Skin epidermis (tissue), 12 donors: ENCODE data around the gene RHEB.

Experiments used
- H3K27ac ChIP-seq, 21 experiments: fragments of 200-600 bp; sonication (generic) in 11 of 21; one replicate each; pipeline ENCODE4 v1.5.0; 2020; ENCODE audit warnings: mild to moderate bottlenecking in 3 of 21, inconsistent platforms in 2 of 21, moderate library complexity in 2 of 21
- H3K4me3 ChIP-seq, 7 experiments: fragments of 200-600 bp; sonication (generic) in 2 of 7; one replicate each; pipeline ENCODE4 v1.5.0; 2020; ENCODE audit warnings: inconsistent platforms in 2 of 7, mild to moderate bottlenecking in 2 of 7, moderate library complexity in 1 of 7

Gene RHEB

GRCh38 chr7:151482883-151483710 is 36.6 kb downstream of the RHEB start:
- Histone ChIP-seq H3K4me3 (no peak overlapping the region), H3K27ac (no peak overlapping the region)

DNA sequence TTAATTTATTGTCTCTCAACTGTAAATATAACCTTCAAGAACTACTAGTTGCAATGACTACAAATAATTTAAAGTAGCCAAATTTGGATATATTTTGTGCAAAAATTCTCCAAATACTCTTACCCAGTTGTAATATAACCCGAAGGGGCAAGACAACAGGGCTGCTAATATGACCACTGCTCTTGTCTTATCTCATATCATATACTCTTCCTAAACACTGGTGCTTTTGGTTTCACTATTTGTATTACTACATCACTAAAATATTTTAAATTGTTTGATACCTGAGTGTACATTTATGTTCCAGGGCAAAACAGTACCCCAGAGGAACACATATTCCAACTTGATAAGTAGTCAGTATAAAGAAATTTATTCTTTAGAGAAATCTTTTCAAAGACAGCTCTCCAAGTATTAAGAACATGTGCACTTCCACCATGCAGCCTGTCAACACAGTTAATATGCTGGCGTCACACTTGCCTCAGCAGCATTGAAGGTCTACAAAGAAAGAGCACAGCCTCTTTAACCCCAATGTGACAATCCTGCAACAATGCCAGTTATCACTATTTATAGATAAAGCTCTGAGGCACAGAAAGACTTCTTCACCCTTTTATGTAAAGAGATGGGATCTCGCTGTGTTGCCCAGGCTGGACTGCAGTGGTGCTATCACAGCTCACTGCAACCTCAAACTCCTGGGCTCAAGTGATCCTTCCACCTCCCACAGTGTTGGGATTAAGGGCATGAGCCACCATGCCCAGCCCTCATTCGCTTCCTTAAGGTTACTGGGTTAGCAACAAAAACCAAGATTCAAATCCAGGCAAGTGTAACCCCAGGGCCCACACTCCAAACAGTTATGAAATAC is 37.8 kb downstream of the RHEB start:
- H3K27ac ChIP-seq: no peak overlapping the region
- no peak overlapping the region for H3K4me3 ChIP-seq

GRCh38 chr7:151477867-151478266 is 41.8 kb downstream of the RHEB start:
- Histone ChIP-seq H3K4me3 (no peak overlapping the region), H3K27ac (no peak overlapping the region)

DNA sequence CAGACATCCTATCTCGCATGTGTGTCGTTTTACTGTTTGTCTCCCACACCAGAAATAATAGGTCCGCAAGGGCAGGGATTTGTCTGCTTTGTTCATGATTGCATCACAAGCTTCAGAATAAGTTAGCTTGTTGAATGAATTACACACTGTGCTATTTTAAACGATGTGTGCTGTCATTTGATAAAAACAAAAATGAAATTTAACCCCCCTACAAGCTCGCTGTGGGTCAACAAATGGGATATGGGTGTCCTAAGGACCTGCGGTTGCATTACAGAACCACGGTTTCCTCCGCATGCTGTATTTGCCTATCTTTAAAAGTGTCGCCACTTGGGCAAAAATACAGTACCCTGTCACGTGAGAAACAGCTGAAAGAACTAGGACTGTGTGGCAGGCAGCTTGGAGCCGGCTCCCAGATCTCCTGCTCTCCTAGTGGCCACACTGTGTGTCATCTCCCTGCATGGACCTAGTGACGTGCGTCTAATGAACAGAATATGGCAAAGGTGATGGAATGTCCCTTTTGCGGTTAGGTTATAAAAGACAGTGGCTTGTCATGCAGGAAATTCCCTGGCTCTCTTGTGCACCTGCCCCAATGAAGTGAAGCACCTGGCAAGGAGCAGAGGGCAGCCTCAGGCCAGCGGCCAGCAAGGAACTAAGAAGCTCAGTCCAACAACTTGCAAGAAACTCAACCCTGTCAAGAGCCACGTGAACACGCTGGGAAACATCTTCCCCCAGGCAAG is 46.9 kb downstream of the RHEB start:
- H3K27ac ChIP-seq: no peak overlapping the region
- H3K4me3 ChIP-seq: no peak overlapping the region

- Histone ChIP-seq H3K27ac (no peak overlapping the region), H3K4me3 (no peak overlapping the region)
Observed at GRCh38 chr7:151470711-151471110, 49.0 kb downstream of the RHEB start.

GRCh38 chr7:151469281-151469680 is 50.4 kb downstream of the RHEB start:
- Histone ChIP-seq H3K4me3 (no peak overlapping the region), H3K27ac (peak overlapping the region in 1 of 21 experiments; percentile 0)

GRCh38 chr7:151468217-151469018 is 51.3 kb downstream of the RHEB start:
- Histone ChIP-seq H3K27ac (peak overlapping the region in 3 of 21 experiments; percentile 6 to 31 (median 22)), H3K4me3 (no peak overlapping the region)

DNA sequence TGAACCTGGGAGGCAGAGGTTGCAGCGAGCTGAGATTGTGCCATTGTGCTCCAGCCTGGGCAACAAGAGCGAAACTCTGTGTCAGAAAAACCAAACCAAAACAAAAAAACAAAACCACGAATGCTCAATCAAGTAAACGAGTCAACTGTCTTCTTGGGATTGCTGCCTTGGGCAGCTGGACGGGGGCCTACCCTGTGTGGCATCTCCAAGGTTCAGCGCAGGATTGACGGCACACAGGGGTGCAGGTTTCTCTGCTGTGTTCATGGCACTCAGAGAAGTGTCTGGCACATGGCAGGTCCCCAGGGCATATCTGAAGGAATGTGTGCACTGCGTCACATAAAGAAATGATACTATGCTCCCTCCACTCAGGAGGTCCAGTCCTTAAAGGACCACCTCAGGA is 54.5 kb downstream of the RHEB start:
- Histone ChIP-seq H3K27ac (no peak overlapping the region), H3K4me3 (no peak overlapping the region)

DNA sequence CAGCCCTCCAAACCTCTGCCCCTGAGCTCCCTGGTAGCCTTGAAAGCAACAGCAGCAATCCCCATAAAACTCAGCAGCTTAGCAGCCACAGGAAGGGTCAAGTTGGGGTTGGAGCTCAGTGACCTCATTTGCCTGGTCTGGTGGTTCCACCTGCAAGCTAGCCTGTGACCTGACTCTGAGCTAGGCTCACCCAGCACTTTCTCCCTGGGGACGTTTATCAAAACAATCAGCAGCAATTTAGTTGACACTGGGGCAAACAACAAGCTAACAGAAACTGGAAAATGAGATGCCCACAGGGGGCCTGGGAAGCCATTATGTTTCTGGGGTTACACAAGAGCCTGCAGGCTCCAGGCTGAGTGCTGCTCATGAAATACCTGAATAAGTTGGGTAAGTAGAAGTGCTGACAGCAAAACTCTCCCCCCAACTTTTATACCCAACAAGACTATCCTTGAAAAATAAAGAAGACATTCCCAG is 57.4 kb downstream of the RHEB start:
- H3K4me3 ChIP-seq: no peak overlapping the region
- H3K27ac ChIP-seq: no peak overlapping the region

- Histone ChIP-seq H3K27ac (peak overlapping the region in 1 of 21 experiments; percentile 50), H3K4me3 (no peak overlapping the region)
Observed at GRCh38 chr7:151461942-151462230, 57.8 kb downstream of the RHEB start.

DNA sequence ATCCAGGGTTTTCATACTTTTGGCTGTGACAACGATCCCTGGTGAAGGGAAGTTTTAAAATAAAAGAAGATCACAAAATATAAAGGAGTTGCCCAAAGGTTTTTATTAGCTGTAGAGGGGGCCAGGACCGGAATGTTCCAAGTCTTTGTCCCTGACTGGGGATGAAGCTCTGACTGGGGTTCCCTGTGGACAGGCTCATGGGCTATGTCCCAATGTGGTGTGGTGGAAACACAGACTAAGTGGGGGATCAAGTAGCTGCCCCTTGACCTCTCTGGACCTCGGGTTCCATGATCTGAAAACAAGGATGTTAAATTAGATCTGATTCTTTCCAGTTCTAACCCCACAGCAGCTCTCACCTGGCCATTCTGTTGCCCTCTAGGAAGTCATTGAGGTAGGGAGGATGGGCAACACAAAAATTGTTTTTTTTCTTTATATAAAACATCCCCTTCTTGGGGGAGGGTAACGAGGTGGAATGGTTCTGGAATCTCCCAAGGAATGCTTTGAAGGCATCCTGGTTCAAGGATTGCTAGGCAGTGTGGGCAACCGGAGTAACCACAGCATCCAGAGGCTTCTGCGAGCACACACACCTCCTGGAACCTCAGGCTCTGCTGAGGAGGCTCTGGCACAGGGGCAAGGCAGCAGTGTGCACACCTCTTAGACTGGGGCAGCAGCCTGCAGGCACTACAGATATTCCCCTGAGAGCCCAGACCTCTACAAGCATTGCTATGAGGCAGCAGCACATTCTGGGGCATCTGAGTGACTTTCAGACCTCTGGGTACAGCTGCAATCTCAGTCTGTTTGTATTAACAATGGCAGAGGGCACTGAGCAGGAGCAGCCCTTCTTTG is 58.4 kb downstream of the RHEB start:
- Histone ChIP-seq H3K27ac (peak overlapping the region in 6 of 21 experiments; percentile 32 to 70 (median 58)), H3K4me3 (no peak overlapping the region)

GRCh38 chr7:151460474-151460855 is 59.2 kb downstream of the RHEB start:
- no peak overlapping the region for H3K4me3 ChIP-seq
- H3K27ac ChIP-seq: peak overlapping the region in 10 of 21 experiments; percentile 32 to 70 (median 56)

DNA sequence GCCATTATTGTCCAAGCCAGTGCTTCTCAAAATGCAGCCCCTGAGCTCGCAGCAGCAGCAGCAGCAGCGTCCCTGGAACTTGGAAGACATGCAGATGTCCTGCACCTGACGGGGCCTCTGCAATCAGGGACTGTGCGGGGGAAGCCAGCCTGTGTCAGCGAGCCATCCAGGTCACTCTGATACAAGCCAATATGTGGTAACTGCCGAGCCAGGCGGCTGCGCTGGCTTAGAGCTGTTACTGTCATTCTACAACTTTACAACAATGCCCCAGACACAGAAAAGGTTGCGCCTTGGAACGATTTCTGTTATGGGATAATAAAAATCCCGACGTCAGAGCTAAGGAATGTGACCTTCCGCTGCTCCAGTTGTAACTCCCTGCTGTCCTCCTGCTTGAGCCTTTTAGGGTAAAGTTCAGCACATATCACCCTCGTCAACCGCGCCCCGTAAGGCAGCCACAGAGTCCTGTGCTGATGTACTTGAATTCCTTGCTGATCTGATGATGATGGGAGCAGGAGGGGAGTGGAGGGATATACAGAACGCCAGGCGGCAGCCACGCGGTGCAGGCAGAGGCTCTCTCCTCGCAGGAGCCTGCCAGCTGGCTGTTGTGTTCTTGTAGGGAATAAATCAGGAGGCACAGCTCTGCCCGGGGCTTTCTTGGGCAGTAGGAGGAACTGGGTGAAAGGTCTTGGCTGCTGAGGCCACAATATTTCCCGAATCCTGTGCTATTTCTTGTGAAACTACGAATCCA is 59.8 kb downstream of the RHEB start:
- Histone ChIP-seq H3K4me3 (peak overlapping the region in 1 of 7 experiments; percentile 9), H3K27ac (peak overlapping the region in 10 of 21 experiments; percentile 32 to 70 (median 56))

DNA sequence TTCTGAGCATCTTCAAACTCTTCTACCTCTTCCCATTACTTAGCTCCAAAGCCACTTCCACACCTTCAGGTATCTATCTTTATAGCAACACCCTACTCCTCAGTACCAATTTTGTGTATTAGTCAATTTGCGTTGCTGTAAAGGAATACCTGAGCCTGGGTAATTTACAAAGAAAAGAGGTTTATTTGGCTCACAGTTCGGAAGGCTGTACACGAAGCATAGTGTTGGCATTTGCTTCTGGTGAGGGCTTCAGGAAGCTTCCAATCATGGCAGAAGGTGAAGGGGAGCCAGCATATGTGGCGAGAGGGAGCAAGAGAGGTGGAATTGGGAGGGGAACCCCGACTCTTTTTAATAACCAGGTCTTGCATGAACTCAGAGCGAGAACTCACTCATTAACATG is 62.2 kb downstream of the RHEB start:
- Histone ChIP-seq H3K27ac (no peak overlapping the region), H3K4me3 (no peak overlapping the region)

DNA sequence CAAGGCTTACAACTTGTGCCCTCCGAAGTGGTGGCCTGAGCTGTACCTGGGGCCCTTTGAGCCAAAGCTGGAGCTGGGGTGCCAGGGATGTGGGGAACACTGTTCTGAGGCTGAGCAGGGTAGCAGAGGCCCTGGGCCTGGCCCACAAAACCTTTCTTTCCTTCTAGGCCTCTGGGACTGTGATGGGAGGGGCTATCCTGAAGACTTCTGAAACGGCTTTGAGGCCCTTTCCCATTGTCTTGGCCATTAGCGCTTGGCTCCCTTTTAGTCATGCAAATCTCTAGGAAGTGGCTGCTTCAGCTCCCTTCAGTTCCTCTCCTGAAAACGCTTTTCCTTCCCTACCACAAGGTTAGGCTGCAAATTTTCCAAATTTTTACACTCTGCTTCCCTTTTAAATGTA is 62.9 kb downstream of the RHEB start:
- H3K4me3 ChIP-seq: no peak overlapping the region
- H3K27ac ChIP-seq: no peak overlapping the region

GRCh38 chr7:151456276-151456675 is 63.4 kb downstream of the RHEB start:
- H3K4me3 ChIP-seq: no peak overlapping the region
- no peak overlapping the region for H3K27ac ChIP-seq

- Histone ChIP-seq H3K27ac (no peak overlapping the region), H3K4me3 (no peak overlapping the region)
Observed at GRCh38 chr7:151455690-151456089, 64.0 kb downstream of the RHEB start.
